ENCODE data around the gene C10orf95. TPM values are rescaled to one million over a fixed set of nuclear protein-coding genes. Genes with fewer than 3 reads are reported as not detected.

C10orf95 gene
- total RNA-seq, 1 donor from 2014 or later = 2.9 TPM

DNA sequence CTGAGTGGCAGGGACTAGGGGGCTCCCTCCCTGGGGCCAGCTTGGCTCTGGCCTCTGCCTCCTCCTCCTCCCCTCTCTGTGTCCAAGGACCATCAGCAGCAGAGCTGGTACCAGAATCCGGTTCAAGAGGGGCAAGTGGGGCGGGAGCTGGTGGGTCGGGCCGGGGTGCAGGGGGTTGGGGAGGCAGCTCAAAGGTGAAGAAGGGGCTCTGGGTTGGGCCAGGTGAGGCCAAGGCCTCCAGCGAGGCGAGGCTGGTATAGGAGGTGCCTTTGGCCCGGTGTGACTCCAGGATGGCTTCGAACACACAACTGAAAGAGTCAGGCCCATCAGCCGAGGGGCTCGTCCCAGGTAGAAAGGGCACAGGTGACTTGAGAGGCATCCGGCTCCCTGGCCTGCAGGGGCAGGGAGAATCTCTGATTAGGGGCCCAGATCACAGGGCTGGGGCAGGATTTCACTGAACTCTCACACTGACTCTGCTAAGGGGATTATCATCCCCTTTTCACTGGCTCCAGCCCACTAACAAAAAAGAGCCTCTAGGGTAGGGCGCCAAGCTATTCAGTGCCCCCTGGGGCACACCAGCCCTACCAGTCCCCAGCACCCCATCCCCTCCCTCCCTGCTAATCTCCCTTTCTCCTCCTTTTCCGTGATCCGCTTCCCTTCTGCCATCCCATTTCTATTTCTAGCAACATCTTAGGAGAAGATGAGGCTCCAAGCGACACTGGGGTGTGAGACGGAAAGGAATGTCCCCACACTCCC, 37.4 kb downstream of the C10orf95 start:
- peaks cover 33% of the 10 kb centered on the region for H3K27me3 ChIP-seq (ENCODE audit: control insufficient read depth, insufficient read depth, low read length)
- H3K4me3 ChIP-seq (ENCODE audit: low read depth, low read length) = no peak overlapping the region
- no peak for DNase-seq (ENCODE audit: low read depth)
- TF ChIP-seq, protein P1, sequence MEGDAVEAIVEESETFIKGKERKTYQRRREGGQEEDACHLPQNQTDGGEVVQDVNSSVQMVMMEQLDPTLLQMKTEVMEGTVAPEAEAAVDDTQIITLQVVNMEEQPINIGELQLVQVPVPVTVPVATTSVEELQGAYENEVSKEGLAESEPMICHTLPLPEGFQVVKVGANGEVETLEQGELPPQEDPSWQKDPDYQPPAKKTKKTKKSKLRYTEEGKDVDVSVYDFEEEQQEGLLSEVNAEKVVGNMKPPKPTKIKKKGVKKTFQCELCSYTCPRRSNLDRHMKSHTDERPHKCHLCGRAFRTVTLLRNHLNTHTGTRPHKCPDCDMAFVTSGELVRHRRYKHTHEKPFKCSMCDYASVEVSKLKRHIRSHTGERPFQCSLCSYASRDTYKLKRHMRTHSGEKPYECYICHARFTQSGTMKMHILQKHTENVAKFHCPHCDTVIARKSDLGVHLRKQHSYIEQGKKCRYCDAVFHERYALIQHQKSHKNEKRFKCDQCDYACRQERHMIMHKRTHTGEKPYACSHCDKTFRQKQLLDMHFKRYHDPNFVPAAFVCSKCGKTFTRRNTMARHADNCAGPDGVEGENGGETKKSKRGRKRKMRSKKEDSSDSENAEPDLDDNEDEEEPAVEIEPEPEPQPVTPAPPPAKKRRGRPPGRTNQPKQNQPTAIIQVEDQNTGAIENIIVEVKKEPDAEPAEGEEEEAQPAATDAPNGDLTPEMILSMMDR (IDR thresholded peaks at IDR 0.05; ENCODE audit: insufficient read depth, low read length, severe bottlenecking) = no peak
- no peak for FAIRE-seq
- H3K36me3 ChIP-seq (ENCODE audit: control insufficient read depth, insufficient read depth, low read length) = no peaks in the 10 kb centered on the region

GRCh38 chr10:102413053-102413705, 38.2 kb downstream of the C10orf95 start:
- Histone ChIP-seq H3K36me3 (ENCODE audit: control insufficient read depth, insufficient read depth, low read length) (no peaks in the 10 kb centered on the region), H3K27me3 (ENCODE audit: control insufficient read depth, insufficient read depth, low read length) (peaks cover 36% of the 10 kb centered on the region), H3K4me3 (ENCODE audit: low read depth, low read length) (no peak overlapping the region)
- DNase-seq (ENCODE audit: low read depth) (peak; percentile 32), FAIRE-seq (no peak)
- TF ChIP-seq, protein P1 (IDR thresholded peaks at IDR 0.05; ENCODE audit: insufficient read depth, low read length, severe bottlenecking) = no peak

DNA sequence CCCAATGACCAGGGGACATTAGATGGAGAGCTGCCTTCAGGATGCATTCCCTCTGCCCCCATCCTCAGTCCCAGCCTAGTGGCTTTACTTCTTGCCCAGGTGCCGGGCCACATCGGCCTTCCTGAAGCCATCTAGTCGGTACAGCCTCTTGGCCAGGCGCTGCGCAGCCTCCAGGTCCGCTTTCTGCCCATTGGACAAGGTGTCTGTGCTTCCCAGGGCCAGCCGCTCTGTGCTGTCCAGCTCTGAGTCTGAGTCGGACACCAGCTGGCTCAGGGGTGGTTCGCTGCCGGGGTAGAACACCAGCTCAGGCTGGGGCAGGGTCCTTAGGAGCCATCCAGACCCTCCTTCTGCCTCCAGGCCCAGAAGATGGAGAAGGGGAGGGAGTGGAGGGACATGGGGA, 39.0 kb downstream of the C10orf95 start:
- TF ChIP-seq, protein P1 (IDR thresholded peaks at IDR 0.05; ENCODE audit: insufficient read depth, low read length, severe bottlenecking) = no peak
- Histone ChIP-seq H3K27me3 (ENCODE audit: control insufficient read depth, insufficient read depth, low read length) (peaks cover 39% of the 10 kb centered on the region), H3K4me3 (ENCODE audit: low read depth, low read length) (no peak overlapping the region), H3K36me3 (ENCODE audit: control insufficient read depth, insufficient read depth, low read length) (no peaks in the 10 kb centered on the region)
- DNase-seq (ENCODE audit: low read depth) (no peak), FAIRE-seq (no peak)

DNA sequence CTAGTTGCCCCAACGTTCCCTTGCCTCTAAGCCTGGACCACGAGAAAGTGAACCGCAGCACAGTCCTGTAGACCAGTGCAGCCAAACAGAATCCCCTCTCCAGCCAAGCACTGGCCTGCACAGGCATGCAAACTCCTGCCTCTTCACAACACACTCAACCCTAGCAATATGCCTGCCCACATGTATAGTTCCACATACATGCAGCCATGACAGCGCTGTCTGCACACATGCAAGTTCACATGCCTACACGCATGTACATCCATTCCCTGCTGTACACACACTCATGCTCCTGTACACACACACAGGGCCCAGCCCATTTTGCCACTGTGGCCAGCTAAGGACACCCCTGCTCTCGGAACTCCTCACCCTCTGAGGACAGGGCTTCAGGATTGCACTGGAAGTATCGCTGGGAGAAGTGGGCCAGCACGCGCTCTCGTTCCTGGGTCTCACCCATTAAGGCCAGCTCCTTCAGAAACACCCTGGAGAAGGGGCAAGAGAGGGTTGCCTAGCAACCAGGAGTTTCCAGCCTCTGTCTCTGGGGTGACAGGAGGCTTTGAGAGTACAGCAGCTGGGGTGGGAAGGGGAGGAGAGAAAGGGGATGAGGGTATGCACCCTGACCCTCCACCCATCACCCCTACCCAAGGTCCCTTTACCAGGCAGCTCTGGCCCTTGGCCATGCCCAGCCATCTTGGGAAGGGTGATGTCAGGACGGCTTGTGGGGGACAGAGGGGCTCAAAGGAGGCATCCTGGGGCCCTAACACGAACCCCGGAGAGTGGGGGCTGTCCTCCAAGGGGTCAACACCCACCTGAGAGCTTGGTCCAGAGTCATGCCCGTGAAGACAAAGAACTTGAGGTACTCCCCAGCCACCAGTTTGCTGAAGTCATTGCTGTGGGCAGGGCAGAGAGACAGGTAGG, 39.7 kb downstream of the C10orf95 start:
- DNase-seq (ENCODE audit: low read depth) = no peak
- Histone ChIP-seq H3K36me3 (ENCODE audit: control insufficient read depth, insufficient read depth, low read length) (no peaks in the 10 kb centered on the region), H3K27me3 (ENCODE audit: control insufficient read depth, insufficient read depth, low read length) (peaks cover 39% of the 10 kb centered on the region), H3K4me3 (ENCODE audit: low read depth, low read length) (no peak overlapping the region)
- peak; percentile 79 for FAIRE-seq
- TF ChIP-seq, protein P1 (IDR thresholded peaks at IDR 0.05; ENCODE audit: insufficient read depth, low read length, severe bottlenecking) = no peak

DNA sequence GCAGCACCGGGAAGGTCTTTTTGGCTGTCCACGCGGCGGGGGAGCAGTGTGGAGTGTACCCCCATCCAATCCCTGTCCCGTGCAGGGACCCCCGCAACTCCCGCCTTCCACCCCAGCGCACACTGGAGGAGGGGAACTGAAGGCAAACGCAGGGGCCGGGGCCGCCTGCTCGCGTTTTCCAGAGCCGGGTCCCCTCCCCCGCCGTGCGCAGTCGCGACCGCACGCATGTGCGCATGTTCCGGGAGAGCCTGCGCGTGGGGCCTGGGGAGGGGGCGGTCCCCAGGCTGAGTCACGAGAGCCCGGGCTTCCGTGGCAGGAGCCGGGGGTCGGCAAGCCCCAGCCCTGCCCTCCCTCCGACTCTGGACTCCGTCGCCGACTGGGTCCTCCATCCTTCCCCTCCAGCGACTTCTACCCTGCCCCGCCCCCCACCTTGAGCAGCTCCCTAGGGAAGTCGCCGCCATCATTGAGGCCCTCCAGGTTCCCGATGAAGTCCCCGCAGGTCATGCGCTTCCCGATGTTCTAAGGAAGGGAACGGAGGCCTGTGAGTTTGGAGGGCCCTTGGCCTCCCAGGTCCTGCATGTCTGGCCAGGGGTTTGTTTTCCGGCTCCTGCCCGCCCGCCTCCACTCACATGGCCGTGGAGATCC, 40.8 kb downstream of the C10orf95 start:
- DNase-seq (ENCODE audit: low read depth) = no peak
- peaks cover 39% of the 10 kb centered on the region for H3K27me3 ChIP-seq (ENCODE audit: control insufficient read depth, insufficient read depth, low read length)
- TF ChIP-seq, protein P1 (IDR thresholded peaks at IDR 0.05; ENCODE audit: insufficient read depth, low read length, severe bottlenecking) = no peak
- no peaks in the 10 kb centered on the region for H3K36me3 ChIP-seq (ENCODE audit: control insufficient read depth, insufficient read depth, low read length)
- no peak for FAIRE-seq
- peak overlapping the region; percentile 14 for H3K4me3 ChIP-seq (ENCODE audit: low read depth, low read length)
